CD14-positive monocyte (primary cell): ENCODE results near the gene TAF5L. TPM values are rescaled to one million over a fixed set of nuclear protein-coding genes. Genes with fewer than 3 reads are reported as not detected.

ENCODE experiments used
- DNase-seq, 3 donors: peaks; one replicate each; pipeline ENCODE4 v3.0.0-alpha.2; 2011 to 2022
- H2AFZ ChIP-seq: 2 replicates; pipeline ENCODE4 v1.6.0; 2012; ENCODE audit warnings: mild to moderate bottlenecking, low read depth, low read length, inconsistent platforms; ENCODE audit not compliant: insufficient read depth, poor library complexity, severe bottlenecking
- H3K27ac ChIP-seq, 2 donors: 1 replicate in 1 of 2; 2 replicates in 1 of 2; pipeline ENCODE4 v1.5.1; 2012 to 2013; ENCODE audit warnings: low read length in 2 of 2, control low read depth in 1 of 2, inconsistent platforms in 1 of 2, low read depth in 1 of 2, mild to moderate bottlenecking in 1 of 2
- H3K27me3 ChIP-seq, 2 donors: one replicate each; pipeline versions ENCODE4 v1.6.0 to v1.6.1; 2011 to 2013; ENCODE audit warnings: low read length in 2 of 2; ENCODE audit not compliant: control insufficient read depth in 2 of 2, insufficient read depth in 2 of 2
- H3K36me3 ChIP-seq, 2 donors: replicated peaks in 1 of 2; 1 replicate in 1 of 2; 2 replicates in 1 of 2; pipeline versions ENCODE4 v1.5.1 to v1.6.1; 2012 to 2013; ENCODE audit warnings: low read length in 2 of 2, control low read depth in 1 of 2, inconsistent platforms in 1 of 2, mild to moderate bottlenecking in 1 of 2; ENCODE audit not compliant: insufficient read depth in 2 of 2, control insufficient read depth in 1 of 2
- H3K4me1 ChIP-seq, 2 donors: 1 replicate in 1 of 2; 2 replicates in 1 of 2; pipeline versions ENCODE4 v1.5.1 to v1.6.1; 2012 to 2013; ENCODE audit warnings: low read length in 2 of 2, control low read depth in 1 of 2, inconsistent platforms in 1 of 2, mild to moderate bottlenecking in 1 of 2, moderate library complexity in 1 of 2; ENCODE audit not compliant: insufficient read depth in 2 of 2, control insufficient read depth in 1 of 2
- H3K4me2 ChIP-seq: replicated peaks from 2 replicates; pipeline ENCODE3; 2012; ENCODE audit warnings: low read length, moderate library complexity, mild to moderate bottlenecking; ENCODE audit not compliant: poor library complexity, severe bottlenecking; ENCODE audit errors: extremely low read depth
- H3K4me3 ChIP-seq, 3 experiments: fragments of 200-600 bp in 1 of 3; sonication (generic) in 1 of 3; replicated peaks in 1 of 3; 1 replicate in 2 of 3; 2 replicates in 1 of 3; pipeline ENCODE4 v1.5.1; 2011 to 2013; ENCODE audit warnings: low read length in 3 of 3, mild to moderate bottlenecking in 3 of 3, control low read depth in 2 of 3, low read depth in 2 of 3, inconsistent platforms in 1 of 3, moderate library complexity in 1 of 3
- H3K79me2 ChIP-seq: 2 replicates; pipeline ENCODE4 v1.6.0; 2012; ENCODE audit warnings: mild to moderate bottlenecking, control low read depth, inconsistent platforms, low read length, moderate library complexity; ENCODE audit not compliant: insufficient read depth
- H3K9ac ChIP-seq: 2 replicates; pipeline ENCODE4 v1.6.0; 2017; ENCODE audit warnings: low read length, mild to moderate bottlenecking; ENCODE audit not compliant: insufficient read depth, poor library complexity, severe bottlenecking
- H3K9me3 ChIP-seq, 2 donors: replicated peaks in 1 of 2; 1 replicate in 1 of 2; 2 replicates in 1 of 2; pipeline versions ENCODE4 v1.5.1 to v1.6.1; 2012 to 2013; ENCODE audit warnings: low read length in 2 of 2, control low read depth in 1 of 2; ENCODE audit not compliant: control insufficient read depth in 1 of 2, insufficient read depth in 1 of 2
- H4K20me1 ChIP-seq: 2 replicates; pipeline ENCODE4 v1.6.0; 2012; ENCODE audit warnings: mild to moderate bottlenecking, low read length, control low read depth, moderate library complexity; ENCODE audit not compliant: insufficient read depth
- H3K27ac Mint-ChIP-seq, 7 donors: one replicate each; pipeline ENCODE4 v1.8.0; 2020; ENCODE audit warnings: mild to moderate bottlenecking in 7 of 7, mixed read lengths in 7 of 7, moderate library complexity in 6 of 7, inconsistent platforms in 2 of 7
- H3K27me3 Mint-ChIP-seq, 3 donors: one replicate each; pipeline ENCODE4 v1.8.0; 2021 to 2022; ENCODE audit warnings: low read depth in 3 of 3, mild to moderate bottlenecking in 3 of 3, mixed read lengths in 3 of 3, moderate library complexity in 3 of 3, inconsistent platforms in 1 of 3
- H3K36me3 Mint-ChIP-seq, 2 donors: one replicate each; pipeline ENCODE4 v1.8.0; 2020; ENCODE audit warnings: mixed read lengths in 2 of 2, inconsistent platforms in 1 of 2, mild to moderate bottlenecking in 1 of 2
- H3K4me1 Mint-ChIP-seq: one replicate; pipeline ENCODE4 v1.8.0; 2020; ENCODE audit warnings: mild to moderate bottlenecking, mixed read lengths
- H3K4me3 Mint-ChIP-seq, 2 donors: one replicate each; pipeline ENCODE4 v1.8.0; 2020; ENCODE audit warnings: mild to moderate bottlenecking in 2 of 2, mixed read lengths in 2 of 2, moderate library complexity in 1 of 2
- H3K9me3 Mint-ChIP-seq, 7 donors: one replicate each; pipeline ENCODE4 v1.8.0; 2020 to 2022; ENCODE audit warnings: mixed read lengths in 7 of 7, mild to moderate bottlenecking in 6 of 7, moderate library complexity in 6 of 7, inconsistent platforms in 2 of 7
- CTCF ChIP-seq: fragments of 200-600 bp; IDR thresholded peaks from one replicate; pipeline ENCODE4 v1.8.0; 2022; ENCODE audit warnings: antibody characterized with exemption, mild to moderate bottlenecking
- WGBS: methylation state at CpG from one replicate; pipeline ENCODE4 v1.1.5; 2013; ENCODE audit warnings: missing lambda C conversion rate; ENCODE audit not compliant: insufficient coverage; 5-methylcytosine and 5-hydroxymethylcytosine counted together
- intact Hi-C, 2 donors: fragments of 100-400 bp; cut with micrococcal nuclease; formaldehyde crosslinking; loops; one replicate each; pipeline versions ENCODE4 v1.15.0 to v1.15.1; 2023
- polyA plus RNA-seq, 3 donors: library from polyadenylated mRNA; depleted of rRNA in 1 of 3; unstranded in 2 of 3; stranded (reverse) in 1 of 3; fragments of 300-500 nt in 2 of 3; fragments of >200 nt in 1 of 3; fragmentation: Illumina TruSeq in 2 of 3; gene quantifications; 1 replicate in 2 of 3; 2 replicates in 1 of 3; pipeline ENCODE4 v1.2.3, GENCODE V29; 2012 to 2021

Gene TAF5L
- polyA plus RNA-seq, 3 donors, result 3.8 to 15.4 (median 4.9) TPM

- peaks cover 4% of the 10 kb centered on the region for H3K4me1 Mint-ChIP-seq
- peaks cover 29 to 41% of the 10 kb centered on the region in 2 donors for H3K36me3 ChIP-seq
These were observed 35.8 kb downstream of the TAF5L start for GRCh38 chr1:229590119-229590518.

GRCh38 chr1:229585338-229585737 is 40.6 kb downstream of the TAF5L start:
- Histone ChIP-seq H3K4me1 (peaks cover 12 to 16% of the 10 kb centered on the region in 2 donors), H2AFZ (no peak overlapping the region), H3K4me2 (no peak overlapping the region), H3K27ac (no peak overlapping the region), H4K20me1 (no peaks in the 10 kb centered on the region), H3K4me3 (no peak overlapping the region), H3K79me2 (no peaks in the 10 kb centered on the region), H3K9ac (no peak overlapping the region), H3K27me3 (no peaks in the 10 kb centered on the region), H3K9me3 (no peaks in the 10 kb centered on the region), H3K36me3 (no peaks in the 10 kb centered on the region)
- no peak for TF ChIP-seq CTCF
- WGBS, result no CpG with 5 or more reads among the region's 2 CpGs
- Mint-ChIP-seq H3K36me3 (peaks cover 0 to 2% of the 10 kb centered on the region in 2 donors), H3K4me1 (peaks cover 16% of the 10 kb centered on the region), H3K27ac (no peak overlapping the region), H3K4me3 (no peak overlapping the region), H3K27me3 (no peaks in the 10 kb centered on the region), H3K9me3 (peaks cover 0 to 4% (median 0%) of the 10 kb centered on the region in 7 donors)
- intact Hi-C loops, result no loop called here
- DNase-seq, result no peak

More at GRCh38 chr1:229590119-229590518, 35.8 kb downstream of the TAF5L start:
- H3K4me3 ChIP-seq, result no peak overlapping the region
- H2AFZ ChIP-seq, result no peak overlapping the region
- 100% methylated on average over 1 of the region's 5 CpGs for WGBS
- H3K9ac ChIP-seq, result no peak overlapping the region
- H4K20me1 ChIP-seq, result no peaks in the 10 kb centered on the region
- no peak for DNase-seq
- intact Hi-C loops, result no loop called here
- H3K9me3 Mint-ChIP-seq, result peaks cover 0 to 3% (median 0%) of the 10 kb centered on the region in 7 donors
- no peaks in the 10 kb centered on the region for H3K9me3 ChIP-seq
- H3K27ac ChIP-seq, result no peak overlapping the region
- no peak overlapping the region for H3K4me2 ChIP-seq
- peaks cover 31 to 41% of the 10 kb centered on the region in 2 donors for H3K36me3 Mint-ChIP-seq
- peaks cover 3% of the 10 kb centered on the region for H3K79me2 ChIP-seq
- H3K27ac Mint-ChIP-seq, result no peak overlapping the region
- no peaks in the 10 kb centered on the region for H3K4me1 ChIP-seq
- H3K27me3 ChIP-seq, result no peaks in the 10 kb centered on the region
- H3K27me3 Mint-ChIP-seq, result no peaks in the 10 kb centered on the region
- H3K4me3 Mint-ChIP-seq, result no peak overlapping the region
- TF ChIP-seq CTCF, result no peak
